Measurements from ENCODE around the gene LYPD6B.

The LYPD6B gene

GRCh38 chr2:149041482-149041881 lies 3.0 kb downstream of the LYPD6B start:
- DNase-seq (ENCODE audit: low spot score): peak; percentile 22

- DNase-seq (ENCODE audit: low spot score): no peak
These were observed 4.4 kb downstream of the LYPD6B start for GRCh38 chr2:149042881-149043280.

- DNase-seq (ENCODE audit: low spot score): no peak
These were observed 6.0 kb downstream of the LYPD6B start for GRCh38 chr2:149044500-149044899.

GRCh38 chr2:149047118-149047517 lies 8.6 kb downstream of the LYPD6B start:
- DNase-seq (ENCODE audit: low spot score): no peak

- DNase-seq (ENCODE audit: low spot score): no peak
These were observed 10.6 kb downstream of the LYPD6B start for GRCh38 chr2:149049142-149049541.

- DNase-seq (ENCODE audit: low spot score): no peak
These were observed 11.7 kb downstream of the LYPD6B start for GRCh38 chr2:149050188-149050587.

- DNase-seq (ENCODE audit: low spot score): no peak
These were observed 17.3 kb downstream of the LYPD6B start for GRCh38 chr2:149055751-149056150.

- no peak for DNase-seq (ENCODE audit: low spot score)
These were observed 18.2 kb downstream of the LYPD6B start for GRCh38 chr2:149056541-149057255.

- no peak for DNase-seq (ENCODE audit: low spot score)
These were observed 18.9 kb downstream of the LYPD6B start for GRCh38 chr2:149057401-149057800.

GRCh38 chr2:149058936-149059335 lies 20.4 kb downstream of the LYPD6B start:
- DNase-seq (ENCODE audit: low spot score): no peak

GRCh38 chr2:149059822-149060221 lies 21.3 kb downstream of the LYPD6B start:
- DNase-seq (ENCODE audit: low spot score): no peak

GRCh38 chr2:149061133-149061745 lies 22.7 kb downstream of the LYPD6B start:
- DNase-seq (ENCODE audit: low spot score): no peak

- DNase-seq (ENCODE audit: low spot score): no peak
These were observed 24.0 kb downstream of the LYPD6B start for GRCh38 chr2:149062531-149062930.

- DNase-seq (ENCODE audit: low spot score): peak; percentile 28
These were observed 24.7 kb downstream of the LYPD6B start for GRCh38 chr2:149063177-149063576.

- DNase-seq (ENCODE audit: low spot score): no peak
These were observed 25.9 kb downstream of the LYPD6B start for GRCh38 chr2:149064365-149064841.

GRCh38 chr2:149064856-149065630 lies 26.5 kb downstream of the LYPD6B start:
- DNase-seq (ENCODE audit: low spot score): no peak

GRCh38 chr2:149068225-149068995 lies 29.9 kb downstream of the LYPD6B start:
- DNase-seq (ENCODE audit: low spot score): no peak

GRCh38 chr2:149068996-149069888 lies 30.7 kb downstream of the LYPD6B start:
- no peak for DNase-seq (ENCODE audit: low spot score)

GRCh38 chr2:149070681-149071320 lies 32.3 kb downstream of the LYPD6B start:
- DNase-seq (ENCODE audit: low spot score): no peak

GRCh38 chr2:149075105-149075504 lies 36.6 kb downstream of the LYPD6B start:
- DNase-seq (ENCODE audit: low spot score): no peak

GRCh38 chr2:149075853-149076252 lies 37.4 kb downstream of the LYPD6B start:
- no peak for DNase-seq (ENCODE audit: low spot score)
